K562 (cell line): ENCODE data around the gene SIGLEC11. TPM values are rescaled to one million over a fixed set of nuclear protein-coding genes. Genes with fewer than 3 reads are reported as not detected.

Source experiments
- DEAF1 ChIP-seq: fragments of 450-650 bp; formaldehyde crosslinking; IDR thresholded peaks from 2 replicates; pipeline ENCODE4 v1.4.0; 2020; ENCODE audit warnings: mild to moderate bottlenecking, moderate library complexity
- ETV1 ChIP-seq: fragments of 450-650 bp; conservative IDR thresholded peaks from 2 replicates; pipeline ENCODE4 v1.6.1; 2016; ENCODE audit warnings: missing genetic modification characterization, control low read depth, low read depth, missing compliant biosample characterization
- FOXP1 ChIP-seq: sonication (generic); formaldehyde crosslinking; IDR thresholded peaks from 2 replicates; pipeline ENCODE4 v1.8.0; 2022; ENCODE audit warnings: mild to moderate bottlenecking, missing genetic modification reagents
- GTF3C2 ChIP-seq: IDR thresholded peaks from 3 replicates; pipeline ENCODE4 v1.6.1; 2011; ENCODE audit warnings: borderline replicate concordance, mild to moderate bottlenecking, moderate library complexity; ENCODE audit not compliant: insufficient read length; ENCODE audit errors: extremely low read depth
- HLTF ChIP-seq: fragments of 450-650 bp; IDR thresholded peaks from 2 replicates; pipeline ENCODE4 v1.6.1; 2016
- MBD2 ChIP-seq: sonication (generic); IDR thresholded peaks from 2 replicates; pipeline ENCODE4 v1.6.1; 2016; ENCODE audit warnings: low read depth, borderline replicate concordance
- NFE2 ChIP-seq: IDR thresholded peaks from 2 replicates; pipeline ENCODE4 v1.6.1; 2014; ENCODE audit warnings: antibody characterized with exemption, low read depth
- NFE2L1 ChIP-seq: fragments of 450-650 bp; IDR thresholded peaks from 2 replicates; pipeline ENCODE4 v1.6.1; 2016; ENCODE audit warnings: missing genetic modification characterization, low read depth, mild to moderate bottlenecking, missing compliant biosample characterization, moderate library complexity, borderline replicate concordance
- NR2F6 ChIP-seq: fragments of 450-650 bp; formaldehyde crosslinking; IDR thresholded peaks from 2 replicates; pipeline ENCODE4 v1.4.0; 2020; ENCODE audit warnings: mild to moderate bottlenecking
- POLR3A ChIP-seq: IDR thresholded peaks from 2 replicates; pipeline ENCODE4 v1.6.1; 2011; ENCODE audit warnings: borderline replicate concordance, mild to moderate bottlenecking, moderate library complexity; ENCODE audit not compliant: insufficient read length, insufficient read depth; ENCODE audit errors: extremely low read depth
- PRDM10 ChIP-seq: fragments of 450-650 bp; IDR thresholded peaks from 2 replicates; pipeline ENCODE4 v1.6.1; 2018; ENCODE audit not compliant: partially characterized antibody
- PYGO2 ChIP-seq: fragments of 450-650 bp; IDR thresholded peaks from 2 replicates; pipeline ENCODE4 v1.6.1; 2016; ENCODE audit warnings: mild to moderate bottlenecking, missing genetic modification characterization, moderate library complexity, missing compliant biosample characterization
- SP1 ChIP-seq: sonication (generic); formaldehyde crosslinking; IDR thresholded peaks from 2 replicates; pipeline ENCODE4 v1.8.1; 2022; ENCODE audit warnings: mild to moderate bottlenecking, missing genetic modification reagents
- SP2 ChIP-seq: IDR thresholded peaks from 2 replicates; pipeline ENCODE4 v1.6.1; 2011; ENCODE audit warnings: mild to moderate bottlenecking, low read depth, low read length, moderate library complexity; ENCODE audit not compliant: poor library complexity, severe bottlenecking; ENCODE audit errors: extremely low read depth
- SREBF2 ChIP-seq: sonication (generic); formaldehyde crosslinking; IDR thresholded peaks from 2 replicates; pipeline ENCODE4 v1.4.0; 2020; ENCODE audit warnings: mild to moderate bottlenecking, missing genetic modification reagents
- STAT5A ChIP-seq: IDR thresholded peaks from 2 replicates; pipeline ENCODE4 v1.6.1; 2012; ENCODE audit warnings: low read length, inconsistent platforms, borderline replicate concordance
- TOE1 ChIP-seq, 2 experiments: fragments of 450-650 bp in 1 of 2; sonication (generic) in 1 of 2; formaldehyde crosslinking in 1 of 2; IDR thresholded peaks; 2 replicates each; pipeline versions ENCODE4 v1.7.1 to v1.8.0; 2016 to 2022; ENCODE audit warnings: borderline replicate concordance in 2 of 2, mild to moderate bottlenecking in 2 of 2, antibody characterized with exemption in 1 of 2, inconsistent platforms in 1 of 2, low read depth in 1 of 2, missing genetic modification reagents in 1 of 2, moderate library complexity in 1 of 2
- WHSC1 ChIP-seq: IDR thresholded peaks from one replicate; pipeline ENCODE4 v1.6.1; 2012; ENCODE audit warnings: low read length, control low read depth, inconsistent platforms
- ZEB2 ChIP-seq: fragments of 450-650 bp; IDR thresholded peaks from 2 replicates; pipeline ENCODE4 v1.6.1; 2016
- ZNF175 ChIP-seq: fragments of 200-800 bp; sonication (Bioruptor generic); IDR thresholded peaks from 2 replicates; pipeline ENCODE4 v1.6.1; 2016; ENCODE audit warnings: low read depth, mild to moderate bottlenecking, missing genetic modification characterization, missing compliant biosample characterization
- ZNF561 ChIP-seq: fragments of 450-650 bp; formaldehyde crosslinking; conservative IDR thresholded peaks from 2 replicates; pipeline ENCODE4 v1.4.0; 2020; ENCODE audit warnings: mild to moderate bottlenecking, moderate library complexity
- polyA plus RNA-seq, 8 experiments: library from polyadenylated mRNA; depleted of rRNA in 4 of 8; stranded (reverse) in 5 of 8; unstranded in 3 of 8; fragments of >200 nt; fragmentation: Nextera tagmentation in 2 of 8; fragmentation: Illumina TruSeq in 1 of 8; extraction: Ambion mirVana in 2 of 8; extraction: Trizol in 1 of 8; gene quantifications; 2 replicates each; pipeline versions ENCODE4 v1.2.1 to v1.2.3, GENCODE V29; 2011 to 2014; ENCODE audit warnings: inconsistent platforms in 1 of 8, missing spikeins in 1 of 8
- total RNA-seq, 7 experiments: library from RNA; depleted of rRNA in 6 of 7; stranded (reverse); fragments of >200 nt in 6 of 7; fragmentation: Illumina TruSeq in 2 of 7; extraction: Trizol in 2 of 7; gene quantifications; 2 replicates each; pipeline versions ENCODE4 v1.2.1 to v1.2.3, GENCODE V29; 2011 to 2021; ENCODE audit warnings: low replicate concordance in 1 of 7

SIGLEC11 gene
- total and polyA plus RNA-seq, 9 of the 15 experiments (the other 6 are each of a cell fraction or from before 2014, with no cell fraction given): not detected

- no peak for TF ChIP-seq DEAF1 (CRISPR knock-in tag)
- TF ChIP-seq NFE2L1 (tag): no peak
- TF ChIP-seq ZNF561 (CRISPR knock-in tag): no peak
- TF ChIP-seq HLTF: peak; percentile 91
- TF ChIP-seq NR2F6: no peak
- TF ChIP-seq MBD2: 0 out of 2 replicates have a peak, but pooled peaks have one; percentile 66
- peak; percentile 2; the same call in 1 of the 2 replicates for TF ChIP-seq NFE2
- no peak for TF ChIP-seq PRDM10
- TF ChIP-seq POLR3A: no peak
- TF ChIP-seq TOE1 (IDR thresholded peaks at IDR 0.05; ENCODE audit: borderline replicate concordance): peak; percentile 86
- peak; percentile 94 for TF ChIP-seq TOE1 (CRISPR knock-in tag; IDR thresholded peaks at IDR 0.05; ENCODE audit: borderline replicate concordance, low read depth)
- no peak for TF ChIP-seq GTF3C2
- TF ChIP-seq SREBF2: peak; percentile 29; the same call in 1 of the 2 replicates
- no peak for TF ChIP-seq ZEB2
- peak; percentile 73 for TF ChIP-seq SP1
- no peak for TF ChIP-seq PYGO2 (tag)
- no peak for TF ChIP-seq SP2
- peak; percentile 35; the same call in 1 of the 2 replicates for TF ChIP-seq ZNF175 (CRISPR knock-in tag)
- TF ChIP-seq ETV1 (tag): no peak; the same call in 1 of the 2 replicates
- TF ChIP-seq STAT5A: no peak
- no peak for TF ChIP-seq FOXP1 (CRISPR knock-in tag)
- no peak for TF ChIP-seq WHSC1
These were observed 31.8 kb downstream of the SIGLEC11 start, which contains the start of the genes ATF5 and NUP62 (continued) for GRCh38 chr19:49929121-49929610.
